NCI-H524 (cell line): Measurements from ENCODE around the gene SMIM5.

Experiments used
- DNase-seq, 2 experiments: peaks; one replicate each; lab custom pipeline; 2025; lab: John Stamatoyannopoulos, UW

Gene SMIM5

DNA sequence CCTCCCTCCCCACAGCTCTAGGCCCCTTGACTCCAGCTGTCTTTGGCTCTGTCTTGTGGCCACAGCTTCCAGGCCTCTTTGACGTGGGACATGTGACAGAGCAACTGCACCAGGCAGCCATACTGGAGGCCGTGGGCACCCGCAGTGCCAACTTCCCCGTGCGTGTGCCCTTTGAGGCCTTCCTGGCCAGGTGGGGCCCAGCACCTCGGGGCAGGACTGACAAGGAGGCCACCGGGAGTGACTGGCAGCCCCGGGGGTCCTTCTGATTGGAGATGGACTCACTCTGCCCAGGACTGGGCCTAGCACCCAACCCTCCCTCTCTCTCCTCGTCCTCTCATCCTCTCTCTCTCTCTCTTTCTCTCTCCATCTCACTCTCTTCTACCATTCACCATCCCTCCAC, 30.1 kb upstream of the SMIM5 start:
- DNase-seq, result no peak

- no peak for DNase-seq
Measured at GRCh38 chr17:75604034-75604695, 29.1 kb upstream of the SMIM5 start.

- no peak for DNase-seq
Measured at GRCh38 chr17:75605790-75606189, 27.4 kb upstream of the SMIM5 start.

- DNase-seq, result no peak
Measured at GRCh38 chr17:75607086-75607485, 26.1 kb upstream of the SMIM5 start.

DNA sequence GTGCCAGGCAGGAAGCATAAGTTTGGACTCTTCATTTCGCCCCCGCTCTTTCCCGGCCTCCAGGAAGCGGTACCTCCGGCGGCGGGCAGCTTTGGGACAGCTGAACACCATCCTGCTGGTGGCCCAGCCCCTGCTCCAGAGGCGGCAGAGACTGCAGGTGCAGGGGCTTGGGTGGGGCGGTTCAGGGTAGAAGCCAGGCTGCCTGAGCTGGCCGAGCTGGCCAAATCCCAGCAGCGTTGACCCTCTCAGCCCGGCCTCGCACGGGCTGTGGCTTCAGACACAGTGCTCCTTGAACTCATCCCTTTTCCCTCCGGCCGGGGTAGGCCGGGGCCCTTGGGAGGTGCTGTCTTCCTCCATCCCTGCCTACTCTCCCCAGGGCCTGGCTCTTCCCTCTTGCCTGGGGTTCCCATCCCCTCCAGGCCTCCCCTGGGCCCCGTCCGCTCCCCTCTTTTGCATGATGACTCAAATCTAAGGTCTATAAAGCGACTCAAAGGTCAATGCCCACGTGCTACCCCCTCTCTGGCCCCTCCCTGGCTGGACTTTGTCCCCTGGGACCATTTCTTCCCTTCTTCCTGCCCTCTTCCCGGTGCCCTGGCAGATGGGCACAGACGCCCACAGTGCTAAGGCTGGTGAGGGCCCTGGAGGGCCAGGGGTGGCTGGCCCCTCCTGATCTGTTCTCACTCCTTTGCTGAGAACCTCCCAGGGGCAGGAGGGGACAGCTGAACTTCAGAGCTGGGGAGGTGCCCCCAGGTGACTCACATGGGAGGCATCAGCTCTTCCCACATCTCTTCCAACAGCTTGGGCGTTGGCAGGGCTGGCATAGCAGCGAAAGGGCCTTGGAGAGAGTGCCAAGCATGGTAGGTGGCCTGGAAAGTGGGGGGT, 22.9 kb upstream of the SMIM5 start:
- no peak for DNase-seq

GRCh38 chr17:75611851-75612429, 21.3 kb upstream of the SMIM5 start:
- no peak for DNase-seq

GRCh38 chr17:75612906-75613626, 20.2 kb upstream of the SMIM5 start:
- DNase-seq, result no peak

- DNase-seq, result no peak
Measured at GRCh38 chr17:75614006-75614405, 19.2 kb upstream of the SMIM5 start.

GRCh38 chr17:75614556-75615270, 18.5 kb upstream of the SMIM5 start:
- no peak for DNase-seq

DNA sequence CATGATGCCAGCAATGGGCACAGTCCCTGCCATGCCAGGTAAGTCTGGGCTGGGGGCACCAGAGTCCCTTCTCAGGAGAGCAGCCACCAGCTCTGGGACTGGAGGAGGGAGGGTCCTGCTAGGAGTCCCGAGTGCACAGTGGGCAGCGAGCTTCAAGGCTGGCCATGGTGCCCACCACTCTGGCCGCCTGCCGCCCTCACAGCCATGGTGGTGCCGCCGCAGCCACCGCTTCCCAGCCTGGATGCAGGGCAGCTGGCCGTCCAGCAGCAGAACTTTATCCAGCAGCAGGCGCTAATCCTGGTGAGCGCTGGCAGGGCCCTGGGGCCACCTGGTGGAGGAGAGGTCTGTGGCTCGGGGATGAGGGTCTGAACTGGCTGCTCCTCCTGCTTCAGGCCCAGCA, 17.9 kb upstream of the SMIM5 start:
- DNase-seq, result no peak

DNA sequence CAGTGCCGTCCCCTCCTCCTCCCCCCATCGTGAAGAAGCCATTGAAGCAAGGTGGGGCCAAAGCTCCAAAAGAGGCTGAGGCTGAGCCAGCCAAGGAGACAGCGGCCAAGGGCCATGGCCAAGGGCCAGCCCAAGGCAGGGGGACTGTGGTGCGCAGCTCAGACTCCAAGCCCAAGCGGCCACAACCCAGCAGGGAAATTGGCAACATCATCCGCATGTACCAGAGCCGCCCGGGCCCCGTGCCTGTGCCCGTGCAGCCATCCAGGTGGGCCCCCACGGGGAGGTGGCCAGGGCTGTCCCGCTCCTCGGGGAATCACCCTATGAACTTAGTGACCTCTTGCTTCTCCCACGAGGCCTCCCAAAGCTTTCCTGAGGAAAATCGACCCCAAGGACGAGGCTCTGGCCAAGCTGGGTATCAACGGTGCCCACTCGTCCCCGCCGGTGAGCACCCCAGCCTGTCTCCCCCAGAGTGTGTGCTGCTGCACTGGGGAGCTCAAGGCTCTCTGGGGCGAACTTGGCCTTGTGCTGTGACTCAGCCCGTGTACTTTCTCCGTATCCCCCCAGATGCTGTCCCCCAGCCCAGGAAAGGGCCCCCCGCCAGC, 16.6 kb upstream of the SMIM5 start:
- no peak for DNase-seq

DNA sequence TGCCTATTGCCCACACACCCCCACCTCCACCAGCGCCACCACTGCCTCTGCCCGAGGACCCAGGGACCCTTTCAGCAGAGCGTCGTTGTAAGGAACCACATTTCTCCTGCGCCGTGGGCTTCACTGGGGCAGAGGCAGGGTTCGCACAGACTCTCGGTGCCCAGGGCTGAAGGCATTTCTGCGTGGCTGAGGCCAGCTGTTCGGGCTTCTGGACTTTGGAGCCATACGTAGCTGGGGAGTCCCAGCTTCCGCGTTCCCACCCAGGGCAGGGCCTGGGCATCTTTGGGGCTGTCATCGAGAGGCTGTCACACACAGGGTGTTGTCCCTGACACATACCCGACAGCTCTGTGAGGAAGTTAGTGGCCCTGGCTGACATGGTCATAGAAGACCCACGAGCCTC, 16.0 kb upstream of the SMIM5 start:
- DNase-seq, result no peak

GRCh38 chr17:75617675-75618074, 15.6 kb upstream of the SMIM5 start:
- no peak for DNase-seq

- DNase-seq, result peak; percentile 61 to 69
Measured at GRCh38 chr17:75619506-75620431, 13.5 kb upstream of the SMIM5 start.

GRCh38 chr17:75621489-75621888, 11.7 kb upstream of the SMIM5 start:
- no peak for DNase-seq

DNA sequence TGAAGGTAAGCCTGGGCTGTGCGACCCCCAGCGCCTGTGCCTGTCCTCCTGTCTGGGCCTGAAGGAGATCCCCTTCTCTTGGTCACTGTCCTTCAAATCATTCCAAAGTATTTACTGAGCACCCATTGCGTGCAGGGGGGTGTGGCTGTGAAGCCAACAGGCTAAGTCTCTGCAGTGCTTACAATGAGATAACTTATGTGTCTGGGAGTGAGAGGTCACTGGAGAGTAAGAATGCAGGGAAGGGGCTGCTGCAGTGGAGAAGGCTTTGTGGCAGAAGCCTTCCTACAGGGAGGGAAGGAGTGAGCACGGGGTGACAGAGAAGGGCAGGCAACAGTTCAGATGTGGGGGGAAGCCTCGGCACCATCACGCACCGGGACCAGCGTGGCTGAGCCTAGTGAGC, 11.2 kb upstream of the SMIM5 start:
- DNase-seq, result no peak

- DNase-seq, result no peak
Measured at GRCh38 chr17:75622771-75623273, 10.4 kb upstream of the SMIM5 start.

- DNase-seq, result no peak
Measured at GRCh38 chr17:75623386-75623785, 9.8 kb upstream of the SMIM5 start.

GRCh38 chr17:75624021-75624420, 9.2 kb upstream of the SMIM5 start:
- no peak for DNase-seq

- no peak for DNase-seq
Measured at GRCh38 chr17:75624714-75625345, 8.4 kb upstream of the SMIM5 start.
